Measurements from ENCODE around the gene ANKH.
A peak's percentile ranks its signal among the peaks of the same experiment; 100 is the strongest.

Gene ANKH

GRCh38 chr5:14752497-14753071, 119.0 kb downstream of the ANKH start (continued):
- TF ChIP-seq, protein P1, sequence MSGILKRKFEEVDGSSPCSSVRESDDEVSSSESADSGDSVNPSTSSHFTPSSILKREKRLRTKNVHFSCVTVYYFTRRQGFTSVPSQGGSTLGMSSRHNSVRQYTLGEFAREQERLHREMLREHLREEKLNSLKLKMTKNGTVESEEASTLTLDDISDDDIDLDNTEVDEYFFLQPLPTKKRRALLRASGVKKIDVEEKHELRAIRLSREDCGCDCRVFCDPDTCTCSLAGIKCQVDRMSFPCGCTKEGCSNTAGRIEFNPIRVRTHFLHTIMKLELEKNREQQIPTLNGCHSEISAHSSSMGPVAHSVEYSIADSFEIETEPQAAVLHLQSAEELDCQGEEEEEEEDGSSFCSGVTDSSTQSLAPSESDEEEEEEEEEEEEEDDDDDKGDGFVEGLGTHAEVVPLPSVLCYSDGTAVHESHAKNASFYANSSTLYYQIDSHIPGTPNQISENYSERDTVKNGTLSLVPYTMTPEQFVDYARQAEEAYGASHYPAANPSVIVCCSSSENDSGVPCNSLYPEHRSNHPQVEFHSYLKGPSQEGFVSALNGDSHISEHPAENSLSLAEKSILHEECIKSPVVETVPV (CRISPR knock-in tag; IDR thresholded peaks at IDR 0.05) = no peak
- no peak for TF ChIP-seq ISL1 (CRISPR knock-in tag; IDR thresholded peaks at IDR 0.05)
- TF ChIP-seq ZNF70 (CRISPR knock-in tag; IDR thresholded peaks at IDR 0.05) = no peak
- TF ChIP-seq ZNF565 (CRISPR knock-in tag; conservative IDR thresholded peaks at IDR 0.05; ENCODE audit: low read depth) = no peak
- TF ChIP-seq ESRRG (CRISPR knock-in tag; IDR thresholded peaks at IDR 0.05) = no peak

DNA sequence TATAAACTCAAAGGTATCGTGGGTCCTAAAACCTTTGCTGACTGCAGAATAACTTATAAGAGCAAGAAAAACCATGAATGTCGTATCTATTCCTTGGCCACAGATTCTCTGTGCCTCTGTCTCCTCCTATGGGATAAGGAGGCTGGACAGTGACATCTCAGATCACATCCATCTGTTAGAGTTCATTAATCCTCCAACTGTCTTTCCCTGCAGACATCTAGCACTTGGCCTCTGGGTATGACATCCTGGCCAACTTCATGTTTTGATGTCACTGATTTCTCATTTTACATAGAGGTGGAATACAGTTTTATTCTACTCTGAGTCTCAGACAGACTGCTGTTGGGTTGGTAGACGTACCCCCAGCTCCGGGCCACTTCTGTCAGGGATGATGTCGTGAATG, 120.9 kb downstream of the ANKH start:
- TF ChIP-seq OSR1 (CRISPR knock-in tag; IDR thresholded peaks at IDR 0.05) (no peak), ZNF565 (CRISPR knock-in tag; conservative IDR thresholded peaks at IDR 0.05; ENCODE audit: low read depth) (no peak), GLIS3 (CRISPR knock-in tag; IDR thresholded peaks at IDR 0.05) (no peak), BACH2 (CRISPR knock-in tag; IDR thresholded peaks at IDR 0.05; ENCODE audit: borderline replicate concordance) (no peak), ZNF8 (CRISPR knock-in tag; IDR thresholded peaks at IDR 0.05) (no peak), CSDC2 (CRISPR knock-in tag; IDR thresholded peaks at IDR 0.05) (no peak), ZC3H10 (CRISPR knock-in tag; IDR thresholded peaks at IDR 0.05) (no peak), ISL1 (CRISPR knock-in tag; IDR thresholded peaks at IDR 0.05) (no peak), ARNTL (CRISPR knock-in tag; IDR thresholded peaks at IDR 0.05; ENCODE audit: borderline replicate concordance, low read depth) (no peak), ZFP30 (CRISPR knock-in tag; IDR thresholded peaks at IDR 0.05) (no peak), ESRRG (CRISPR knock-in tag; IDR thresholded peaks at IDR 0.05) (no peak)
- TF ChIP-seq, protein P1 (CRISPR knock-in tag; IDR thresholded peaks at IDR 0.05) = no peak
- TF ChIP-seq, protein P2, sequence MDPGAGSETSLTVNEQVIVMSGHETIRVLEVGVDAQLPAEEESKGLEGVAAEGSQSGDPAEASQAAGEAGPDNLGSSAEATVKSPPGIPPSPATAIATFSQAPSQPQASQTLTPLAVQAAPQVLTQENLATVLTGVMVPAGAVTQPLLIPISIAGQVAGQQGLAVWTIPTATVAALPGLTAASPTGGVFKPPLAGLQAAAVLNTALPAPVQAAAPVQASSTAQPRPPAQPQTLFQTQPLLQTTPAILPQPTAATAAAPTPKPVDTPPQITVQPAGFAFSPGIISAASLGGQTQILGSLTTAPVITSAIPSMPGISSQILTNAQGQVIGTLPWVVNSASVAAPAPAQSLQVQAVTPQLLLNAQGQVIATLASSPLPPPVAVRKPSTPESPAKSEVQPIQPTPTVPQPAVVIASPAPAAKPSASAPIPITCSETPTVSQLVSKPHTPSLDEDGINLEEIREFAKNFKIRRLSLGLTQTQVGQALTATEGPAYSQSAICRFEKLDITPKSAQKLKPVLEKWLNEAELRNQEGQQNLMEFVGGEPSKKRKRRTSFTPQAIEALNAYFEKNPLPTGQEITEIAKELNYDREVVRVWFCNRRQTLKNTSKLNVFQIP (CRISPR knock-in tag; IDR thresholded peaks at IDR 0.05; ENCODE audit: borderline replicate concordance, low read depth) = no peak
- TF ChIP-seq, protein P3, sequence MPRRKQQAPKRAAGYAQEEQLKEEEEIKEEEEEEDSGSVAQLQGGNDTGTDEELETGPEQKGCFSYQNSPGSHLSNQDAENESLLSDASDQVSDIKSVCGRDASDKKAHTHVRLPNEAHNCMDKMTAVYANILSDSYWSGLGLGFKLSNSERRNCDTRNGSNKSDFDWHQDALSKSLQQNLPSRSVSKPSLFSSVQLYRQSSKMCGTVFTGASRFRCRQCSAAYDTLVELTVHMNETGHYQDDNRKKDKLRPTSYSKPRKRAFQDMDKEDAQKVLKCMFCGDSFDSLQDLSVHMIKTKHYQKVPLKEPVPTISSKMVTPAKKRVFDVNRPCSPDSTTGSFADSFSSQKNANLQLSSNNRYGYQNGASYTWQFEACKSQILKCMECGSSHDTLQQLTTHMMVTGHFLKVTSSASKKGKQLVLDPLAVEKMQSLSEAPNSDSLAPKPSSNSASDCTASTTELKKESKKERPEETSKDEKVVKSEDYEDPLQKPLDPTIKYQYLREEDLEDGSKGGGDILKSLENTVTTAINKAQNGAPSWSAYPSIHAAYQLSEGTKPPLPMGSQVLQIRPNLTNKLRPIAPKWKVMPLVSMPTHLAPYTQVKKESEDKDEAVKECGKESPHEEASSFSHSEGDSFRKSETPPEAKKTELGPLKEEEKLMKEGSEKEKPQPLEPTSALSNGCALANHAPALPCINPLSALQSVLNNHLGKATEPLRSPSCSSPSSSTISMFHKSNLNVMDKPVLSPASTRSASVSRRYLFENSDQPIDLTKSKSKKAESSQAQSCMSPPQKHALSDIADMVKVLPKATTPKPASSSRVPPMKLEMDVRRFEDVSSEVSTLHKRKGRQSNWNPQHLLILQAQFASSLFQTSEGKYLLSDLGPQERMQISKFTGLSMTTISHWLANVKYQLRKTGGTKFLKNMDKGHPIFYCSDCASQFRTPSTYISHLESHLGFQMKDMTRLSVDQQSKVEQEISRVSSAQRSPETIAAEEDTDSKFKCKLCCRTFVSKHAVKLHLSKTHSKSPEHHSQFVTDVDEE (CRISPR knock-in tag; IDR thresholded peaks at IDR 0.05) = no peak
- TF ChIP-seq, protein P4, sequence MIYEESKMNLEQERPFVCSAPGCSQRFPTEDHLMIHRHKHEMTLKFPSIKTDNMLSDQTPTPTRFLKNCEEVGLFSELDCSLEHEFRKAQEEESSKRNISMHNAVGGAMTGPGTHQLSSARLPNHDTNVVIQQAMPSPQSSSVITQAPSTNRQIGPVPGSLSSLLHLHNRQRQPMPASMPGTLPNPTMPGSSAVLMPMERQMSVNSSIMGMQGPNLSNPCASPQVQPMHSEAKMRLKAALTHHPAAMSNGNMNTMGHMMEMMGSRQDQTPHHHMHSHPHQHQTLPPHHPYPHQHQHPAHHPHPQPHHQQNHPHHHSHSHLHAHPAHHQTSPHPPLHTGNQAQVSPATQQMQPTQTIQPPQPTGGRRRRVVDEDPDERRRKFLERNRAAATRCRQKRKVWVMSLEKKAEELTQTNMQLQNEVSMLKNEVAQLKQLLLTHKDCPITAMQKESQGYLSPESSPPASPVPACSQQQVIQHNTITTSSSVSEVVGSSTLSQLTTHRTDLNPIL (CRISPR knock-in tag; IDR thresholded peaks at IDR 0.05; ENCODE audit: low read depth) = no peak
- no peak for ATAC-seq

GRCh38 chr5:14749579-14750101, 121.9 kb downstream of the ANKH start:
- TF ChIP-seq ARNTL (CRISPR knock-in tag; IDR thresholded peaks at IDR 0.05; ENCODE audit: borderline replicate concordance, low read depth) (no peak), ZC3H10 (CRISPR knock-in tag; IDR thresholded peaks at IDR 0.05) (0 out of 2 replicates have a peak, but pooled peaks have one; percentile 49)
- no peak for ATAC-seq

- no peak for ATAC-seq
- TF ChIP-seq ISL1 (CRISPR knock-in tag; IDR thresholded peaks at IDR 0.05) = no peak
- TF ChIP-seq ESRRG (CRISPR knock-in tag; IDR thresholded peaks at IDR 0.05) = no peak
- TF ChIP-seq, protein P3 (CRISPR knock-in tag; IDR thresholded peaks at IDR 0.05) = no peak
- TF ChIP-seq ZC3H10 (CRISPR knock-in tag; IDR thresholded peaks at IDR 0.05) = no peak
- TF ChIP-seq, protein P5, sequence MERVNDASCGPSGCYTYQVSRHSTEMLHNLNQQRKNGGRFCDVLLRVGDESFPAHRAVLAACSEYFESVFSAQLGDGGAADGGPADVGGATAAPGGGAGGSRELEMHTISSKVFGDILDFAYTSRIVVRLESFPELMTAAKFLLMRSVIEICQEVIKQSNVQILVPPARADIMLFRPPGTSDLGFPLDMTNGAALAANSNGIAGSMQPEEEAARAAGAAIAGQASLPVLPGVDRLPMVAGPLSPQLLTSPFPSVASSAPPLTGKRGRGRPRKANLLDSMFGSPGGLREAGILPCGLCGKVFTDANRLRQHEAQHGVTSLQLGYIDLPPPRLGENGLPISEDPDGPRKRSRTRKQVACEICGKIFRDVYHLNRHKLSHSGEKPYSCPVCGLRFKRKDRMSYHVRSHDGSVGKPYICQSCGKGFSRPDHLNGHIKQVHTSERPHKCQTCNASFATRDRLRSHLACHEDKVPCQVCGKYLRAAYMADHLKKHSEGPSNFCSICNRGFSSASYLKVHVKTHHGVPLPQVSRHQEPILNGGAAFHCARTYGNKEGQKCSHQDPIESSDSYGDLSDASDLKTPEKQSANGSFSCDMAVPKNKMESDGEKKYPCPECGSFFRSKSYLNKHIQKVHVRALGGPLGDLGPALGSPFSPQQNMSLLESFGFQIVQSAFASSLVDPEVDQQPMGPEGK (CRISPR knock-in tag; IDR thresholded peaks at IDR 0.05; ENCODE audit: borderline replicate concordance) = no peak
- TF ChIP-seq, protein P1 (CRISPR knock-in tag; IDR thresholded peaks at IDR 0.05) = no peak
- TF ChIP-seq ARNTL (CRISPR knock-in tag; IDR thresholded peaks at IDR 0.05; ENCODE audit: borderline replicate concordance, low read depth) = no peak
These were observed 123.2 kb downstream of the ANKH start for GRCh38 chr5:14748180-14748900.

Measured in SK-N-SH treated with all-trans-retinoic acid at 6 μM for 48 hours (cell line).